ENCODE results near the gene SLC23A1.

The SLC23A1 gene

DNA sequence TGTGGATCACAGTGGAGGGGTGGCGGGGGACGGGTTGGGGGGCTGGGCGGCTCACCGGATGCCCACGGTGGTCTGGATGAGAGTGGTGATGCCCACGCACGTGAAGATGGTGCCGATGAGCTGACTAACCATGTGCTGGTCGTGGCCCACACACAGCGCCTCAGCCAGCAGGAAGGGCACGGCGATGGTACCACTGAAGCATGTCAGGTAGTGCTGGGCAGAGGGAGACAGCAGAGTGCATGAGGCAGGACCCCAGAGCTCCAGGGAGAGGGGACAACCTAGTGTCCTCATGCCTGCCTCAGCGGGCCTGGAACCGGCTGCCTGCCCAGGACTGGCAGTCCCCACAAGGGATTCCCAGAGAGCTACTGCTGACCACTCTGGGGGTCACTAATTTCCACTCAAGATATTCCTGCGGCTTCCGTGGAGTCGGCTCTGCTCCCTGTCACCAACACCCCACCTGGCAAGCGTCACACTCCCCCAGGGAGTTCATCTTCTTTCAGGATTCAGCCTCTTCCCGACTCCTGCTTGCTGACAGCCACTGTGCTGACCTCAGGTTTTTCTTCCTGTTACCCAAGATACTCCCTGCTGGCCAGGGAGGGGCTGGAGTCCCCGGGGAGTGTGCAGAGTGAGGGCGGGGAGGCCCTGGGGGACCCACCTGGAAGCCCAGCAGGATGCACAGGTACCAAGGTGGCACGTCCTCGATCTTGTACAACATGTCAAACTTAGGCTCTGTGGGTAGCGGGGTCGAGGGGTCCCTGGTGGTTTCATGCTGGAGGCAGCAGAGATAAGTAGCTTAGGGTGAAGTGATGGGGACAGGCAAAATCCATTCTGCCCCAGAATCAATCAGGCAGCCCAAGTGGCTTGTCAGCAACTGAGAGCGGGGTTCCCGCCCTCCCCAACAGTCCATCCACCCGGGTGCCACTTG lies 998 bp downstream of the SLC23A1 start:
- H3K9me3 ChIP-seq (ENCODE audit: control insufficient read depth, insufficient read depth, low read depth, low read length): no peaks in the 10 kb centered on the region
- H3K4me1 ChIP-seq (ENCODE audit: control insufficient read depth, insufficient read depth, low read length): no peaks in the 10 kb centered on the region
- TF ChIP-seq RBAK (tag by site-specific recombination; IDR thresholded peaks at IDR 0.05): no peak
- TF ChIP-seq ZNF335 (tag by site-specific recombination; conservative IDR thresholded peaks at IDR 0.05): peak; percentile 18; the same call in 1 of the 2 replicates
- TF ChIP-seq, protein P1, sequence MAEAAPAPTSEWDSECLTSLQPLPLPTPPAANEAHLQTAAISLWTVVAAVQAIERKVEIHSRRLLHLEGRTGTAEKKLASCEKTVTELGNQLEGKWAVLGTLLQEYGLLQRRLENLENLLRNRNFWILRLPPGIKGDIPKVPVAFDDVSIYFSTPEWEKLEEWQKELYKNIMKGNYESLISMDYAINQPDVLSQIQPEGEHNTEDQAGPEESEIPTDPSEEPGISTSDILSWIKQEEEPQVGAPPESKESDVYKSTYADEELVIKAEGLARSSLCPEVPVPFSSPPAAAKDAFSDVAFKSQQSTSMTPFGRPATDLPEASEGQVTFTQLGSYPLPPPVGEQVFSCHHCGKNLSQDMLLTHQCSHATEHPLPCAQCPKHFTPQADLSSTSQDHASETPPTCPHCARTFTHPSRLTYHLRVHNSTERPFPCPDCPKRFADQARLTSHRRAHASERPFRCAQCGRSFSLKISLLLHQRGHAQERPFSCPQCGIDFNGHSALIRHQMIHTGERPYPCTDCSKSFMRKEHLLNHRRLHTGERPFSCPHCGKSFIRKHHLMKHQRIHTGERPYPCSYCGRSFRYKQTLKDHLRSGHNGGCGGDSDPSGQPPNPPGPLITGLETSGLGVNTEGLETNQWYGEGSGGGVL (tag by site-specific recombination; IDR thresholded peaks at IDR 0.05): no peak
- TF ChIP-seq ZNF341 (tag by site-specific recombination; IDR thresholded peaks at IDR 0.05; ENCODE audit: low read depth): no peak
- no peak for TF ChIP-seq ZNF843 (tag by site-specific recombination; IDR thresholded peaks at IDR 0.05)
- TF ChIP-seq ZIC2 (tag by site-specific recombination; IDR thresholded peaks at IDR 0.05): peak; percentile 81
- CTCF ChIA-PET: interaction anchor here (0.5 to 1.0 kb wide), 2 partner anchors 17 to 81 kb away, joined by 3 read pairs; no protein-coding TSS in a partner anchor
- POLR2A ChIA-PET: interaction anchor here (0.7 kb wide), 1 partner anchor 34 kb away, joined by 5 read pairs; no protein-coding TSS in a partner anchor
- H3K36me3 ChIP-seq (ENCODE audit: control insufficient read depth in 2 of 2, insufficient read depth in 1 of 2, low read length in 2 of 2): no peaks in the 10 kb centered on the region
- H3K27ac ChIP-seq (ENCODE audit: extremely low read depth, low read depth, low read length): no peak overlapping the region
- H3K4me3 ChIP-seq (ENCODE audit: low read depth, low read length): no peak overlapping the region

- Histone ChIP-seq H3K27ac (ENCODE audit: extremely low read depth, low read depth, low read length) (no peak overlapping the region), H3K4me3 (ENCODE audit: low read depth, low read length) (no peak overlapping the region), H3K9me3 (ENCODE audit: control insufficient read depth, insufficient read depth, low read depth, low read length) (no peaks in the 10 kb centered on the region), H3K36me3 (ENCODE audit: control insufficient read depth in 2 of 2, insufficient read depth in 1 of 2, low read length in 2 of 2) (no peaks in the 10 kb centered on the region; a peak in 1 of 3 replicates), H3K4me1 (ENCODE audit: control insufficient read depth, insufficient read depth, low read length) (no peaks in the 10 kb centered on the region)
- ChIA-PET CTCF (no interaction called here), POLR2A (no interaction called here)
- 0 out of 2 replicates have a peak, but pooled peaks have one; percentile 43 for TF ChIP-seq ZNF169 (tag by site-specific recombination; IDR thresholded peaks at IDR 0.05)
- TF ChIP-seq ZNF529 (tag by site-specific recombination; IDR thresholded peaks at IDR 0.05; ENCODE audit: insufficient replicate concordance): no peak
Measured at GRCh38 chr5:139379626-139380449, 3.3 kb downstream of the SLC23A1 start.

- TF ChIP-seq SCRT1 (tag by site-specific recombination; IDR thresholded peaks at IDR 0.05; ENCODE audit: borderline replicate concordance) (peak; percentile 90), SCRT2 (tag by site-specific recombination; IDR thresholded peaks at IDR 0.05) (peak; percentile 95), ZNF155 (tag by site-specific recombination; IDR thresholded peaks at IDR 0.05) (no peak)
- ChIA-PET CTCF (interaction anchor here (1.2 kb wide), 2 partner anchors 11 to 12 kb away, joined by 3 to 4 read pairs; no protein-coding TSS in a partner anchor), POLR2A (no interaction called here)
- H3K4me1 ChIP-seq (ENCODE audit: control insufficient read depth, insufficient read depth, low read length): no peaks in the 10 kb centered on the region
- H3K36me3 ChIP-seq (ENCODE audit: control insufficient read depth in 2 of 2, insufficient read depth in 1 of 2, low read length in 2 of 2): peaks cover 0 to 7% of the 10 kb centered on the region in 2 experiments; a peak in 2 of 3 replicates
- H3K9me3 ChIP-seq (ENCODE audit: control insufficient read depth, insufficient read depth, low read depth, low read length): no peaks in the 10 kb centered on the region
- no peak overlapping the region for H3K4me3 ChIP-seq (ENCODE audit: low read depth, low read length)
- H3K27ac ChIP-seq (ENCODE audit: extremely low read depth, low read depth, low read length): 0 out of 2 replicates have a peak overlapping the region, but pooled peaks have one; percentile 9
Measured at GRCh38 chr5:139378941-139379361, 4.1 kb downstream of the SLC23A1 start.

DNA sequence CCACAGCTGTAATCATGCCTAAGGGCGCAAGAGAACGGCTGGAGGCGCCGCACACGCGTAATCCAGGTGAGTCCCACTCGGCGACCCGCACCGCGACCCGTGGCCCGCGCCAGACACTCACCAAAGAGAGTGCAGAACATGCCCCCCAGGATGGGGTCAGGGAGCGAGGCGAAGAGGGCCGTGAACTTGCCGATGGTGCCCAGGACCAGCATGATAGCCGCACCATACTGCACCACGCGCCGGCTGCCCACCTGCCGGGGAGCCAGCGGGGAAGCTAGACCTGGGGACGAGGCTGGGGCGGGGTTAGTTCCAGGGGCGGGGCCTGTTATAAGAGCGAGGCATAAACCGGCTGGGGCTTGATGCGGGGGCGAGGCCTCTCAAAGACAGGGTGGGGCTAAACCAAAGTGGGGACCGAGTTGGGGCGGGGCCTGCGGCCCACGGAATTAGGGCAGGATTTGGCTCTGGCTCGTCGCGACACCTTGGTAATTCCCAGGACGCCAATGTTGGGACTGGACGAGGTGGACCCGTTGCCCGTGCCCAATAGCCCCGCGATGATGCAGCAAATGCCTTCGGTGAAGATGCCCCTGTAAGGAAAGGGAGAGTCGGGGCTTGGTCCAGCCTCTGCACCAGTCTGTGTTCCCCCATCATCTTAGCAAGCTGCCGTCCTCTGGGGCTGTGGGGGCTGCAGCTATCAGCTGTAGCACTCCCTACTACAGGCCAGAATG lies 4.8 kb downstream of the SLC23A1 start:
- Histone ChIP-seq H3K9me3 (ENCODE audit: control insufficient read depth, insufficient read depth, low read depth, low read length) (no peaks in the 10 kb centered on the region), H3K4me3 (ENCODE audit: low read depth, low read length) (no peak overlapping the region), H3K27ac (ENCODE audit: extremely low read depth, low read depth, low read length) (no peak overlapping the region), H3K4me1 (ENCODE audit: control insufficient read depth, insufficient read depth, low read length) (no peaks in the 10 kb centered on the region), H3K36me3 (ENCODE audit: control insufficient read depth in 2 of 2, insufficient read depth in 1 of 2, low read length in 2 of 2) (peaks cover under 1 to 14% of the 10 kb centered on the region in 2 experiments; a peak in 2 of 3 replicates)
- ChIA-PET POLR2A (no interaction called here), CTCF (interaction anchor here (0.6 to 1.2 kb wide), 3 partner anchors 12 to 651 kb away, joined by 3 to 4 read pairs (median 3); no protein-coding TSS in a partner anchor)
- TF ChIP-seq ZNF132 (tag by site-specific recombination; IDR thresholded peaks at IDR 0.05; ENCODE audit: borderline replicate concordance) (no peak), ZNF792 (tag by site-specific recombination; IDR thresholded peaks at IDR 0.05) (no peak), ZNF830 (tag by site-specific recombination; IDR thresholded peaks at IDR 0.05; ENCODE audit: low read depth) (no peak), ZNF311 (tag by site-specific recombination; IDR thresholded peaks at IDR 0.05; ENCODE audit: borderline replicate concordance) (no peak), ZBTB10 (tag by site-specific recombination; IDR thresholded peaks at IDR 0.05) (no peak), ZNF426 (tag by site-specific recombination; IDR thresholded peaks at IDR 0.05) (no peak), ZNF707 (tag by site-specific recombination; IDR thresholded peaks at IDR 0.05) (no peak)
